HepG2 (cell line): ENCODE measurements around the gene NPIPB6. TPM values are rescaled to one million over a fixed set of nuclear protein-coding genes. Genes with fewer than 3 reads are reported as not detected.

Experiments used
- ATAC-seq: fragments of 200-7000 bp; cut with Tn5 transposase; 3 replicates; pipeline ENCODE4 v1.9.1; 2020; ENCODE audit warnings: mild to moderate bottlenecking, moderate library complexity
- BruUV-seq: library from RNA; stranded (reverse); fragments of 400-500 nt; replicated peaks from 2 replicates; lab custom pipeline; 2021; lab: Mats Ljungman, UMichigan
- CTCF ChIA-PET: fragments of 300-600 bp; formaldehyde crosslinking; extraction: SDS; loops from one replicate; lab custom pipeline; 2021; ENCODE audit warnings: low total read pairs, inconsistent platforms, low intra/inter-chr PET ratio; lab: Yijun Ruan, JAX
- POLR2A ChIA-PET: fragments of 350-600 bp; sonication (Branson Sonifier 250); formaldehyde crosslinking; loops from one replicate; lab custom pipeline; 2020; ENCODE audit warnings: antibody characterized with exemption, inconsistent platforms; lab: Yijun Ruan, JAX
- DNase-seq: peaks from one replicate; pipeline ENCODE4 v3.0.0-alpha.2; 2015; ENCODE audit warnings: low spot score
- FAIRE-seq: peaks from 3 replicates; lab custom pipeline; 2011; peaks lifted over from hg19 to GRCh38; lab: Jason Lieb, UNC
- H2AFZ ChIP-seq: one replicate; pipeline ENCODE4 v1.6.1; 2011; ENCODE audit warnings: low read length, inconsistent platforms
- H3K27ac ChIP-seq: fragments of 300-600 bp; 3 replicates; pipeline ENCODE4 v1.8.0; 2011; ENCODE audit warnings: mixed run types, mild to moderate bottlenecking, mixed read lengths, low read length, inconsistent platforms; ENCODE audit not compliant: insufficient read depth; ENCODE audit errors: extremely low read length
- H3K27me3 ChIP-seq, 2 experiments: fragments of 200-600 bp in 1 of 2; 2 replicates in 1 of 2; 3 replicates in 1 of 2; pipeline versions ENCODE4 v1.6.0 to v1.8.0; 2011; ENCODE audit warnings: low read length in 2 of 2, mild to moderate bottlenecking in 2 of 2, moderate library complexity in 2 of 2, inconsistent platforms in 1 of 2; ENCODE audit not compliant: insufficient read depth in 2 of 2, control insufficient read depth in 1 of 2
- H3K36me3 ChIP-seq, 2 experiments: fragments of 200-600 bp in 1 of 2; replicated peaks in 1 of 2; 2 replicates in 1 of 2; 3 replicates in 1 of 2; pipeline versions ENCODE4 v1.5.1 to v1.8.0; 2011; ENCODE audit warnings: low read length in 2 of 2, inconsistent platforms in 1 of 2; ENCODE audit not compliant: insufficient read depth in 2 of 2, control insufficient read depth in 1 of 2
- H3K4me1 ChIP-seq: 2 replicates; pipeline ENCODE4 v1.5.1; 2012; ENCODE audit warnings: low read length, inconsistent platforms; ENCODE audit not compliant: insufficient read depth
- H3K4me2 ChIP-seq: 2 replicates; pipeline ENCODE4 v1.6.0; 2011; ENCODE audit warnings: low read depth, low read length, inconsistent platforms
- H3K4me3 ChIP-seq, 3 experiments: fragments of 200-600 bp in 1 of 3; sonication (generic), shearing (Covaris generic) in 1 of 3; replicated peaks in 1 of 3; 2 replicates each; pipeline ENCODE4 v1.5.1; 2011 to 2016; ENCODE audit warnings: low read length in 3 of 3, inconsistent platforms in 2 of 3, low read depth in 2 of 3, mild to moderate bottlenecking in 2 of 3, control low read depth in 1 of 3, mixed read lengths in 1 of 3; ENCODE audit not compliant: insufficient read depth in 1 of 3
- H3K79me2 ChIP-seq: one replicate; pipeline ENCODE4 v1.6.1; 2011; ENCODE audit warnings: low read length, inconsistent platforms; ENCODE audit not compliant: insufficient read depth
- H3K9ac ChIP-seq: 2 replicates; pipeline ENCODE4 v1.6.0; 2011; ENCODE audit warnings: mild to moderate bottlenecking, low read depth, low read length, inconsistent platforms; ENCODE audit not compliant: insufficient read depth
- H3K9me3 ChIP-seq: 2 replicates; pipeline ENCODE4 v1.5.1; 2012; ENCODE audit warnings: mild to moderate bottlenecking, low read length
- H4K20me1 ChIP-seq: 2 replicates; pipeline ENCODE4 v1.6.0; 2011; ENCODE audit warnings: inconsistent platforms, mild to moderate bottlenecking, low read length, moderate library complexity; ENCODE audit not compliant: insufficient read depth
- BHLHE40 ChIP-seq: IDR thresholded peaks from 2 replicates; pipeline ENCODE4 v1.6.1; 2011; ENCODE audit warnings: low read length, improper control_type of control experiment
- CREB1 ChIP-seq, 2 experiments: fragments of 450-650 bp in 1 of 2; IDR thresholded peaks; 2 replicates each; pipeline ENCODE4 v1.6.1; 2016 to 2017; ENCODE audit warnings: control low read depth in 1 of 2, mild to moderate bottlenecking in 1 of 2, missing compliant biosample characterization in 1 of 2, missing genetic modification characterization in 1 of 2
- MIXL1 ChIP-seq: IDR thresholded peaks from 2 replicates; pipeline ENCODE4 v1.6.1; 2016
- TRIM24 ChIP-seq: sonication (generic); formaldehyde crosslinking; IDR thresholded peaks from 2 replicates; pipeline ENCODE4 v1.8.0; 2022; ENCODE audit warnings: mild to moderate bottlenecking, missing genetic modification reagents
- ZNF550 ChIP-seq: sonication (generic); formaldehyde crosslinking; IDR thresholded peaks from 2 replicates; pipeline ENCODE4 v1.4.0; 2020; ENCODE audit warnings: mild to moderate bottlenecking, missing genetic modification reagents, borderline replicate concordance
- ZNF605 ChIP-seq: sonication (generic); formaldehyde crosslinking; IDR thresholded peaks from 2 replicates; pipeline ENCODE4 v1.8.0; 2022; ENCODE audit warnings: mild to moderate bottlenecking, missing genetic modification reagents
- ZNF737 ChIP-seq: sonication (generic); formaldehyde crosslinking; IDR thresholded peaks from 2 replicates; pipeline ENCODE4 v1.5.0; 2020; ENCODE audit warnings: missing genetic modification reagents, mild to moderate bottlenecking, borderline replicate concordance
- ZNF768 ChIP-seq: sonication (generic); formaldehyde crosslinking; IDR thresholded peaks from 2 replicates; pipeline ENCODE4 v1.4.0; 2020; ENCODE audit warnings: missing genetic modification reagents
- ZNF777 ChIP-seq: sonication (generic); formaldehyde crosslinking; IDR thresholded peaks from 2 replicates; pipeline ENCODE4 v1.4.0; 2020; ENCODE audit warnings: missing genetic modification reagents
- ZSCAN12 ChIP-seq: sonication (generic); formaldehyde crosslinking; IDR thresholded peaks from 2 replicates; pipeline ENCODE4 v1.9.0; 2021; ENCODE audit warnings: mild to moderate bottlenecking, missing genetic modification reagents
- WGBS: methylation state at CpG from one replicate; pipeline ENCODE4 v1.1.6; 2017; ENCODE audit warnings: low lambda C conversion rate; 5-methylcytosine and 5-hydroxymethylcytosine counted together
- in situ Hi-C: cut with HindIII; loops from 2 replicates; pipeline ENCODE4 v1.10.0; 2017; ENCODE audit warnings: low pct_unique_long_range_greater_than_20kb; ENCODE audit not compliant: extremely low pct_ligation_motif_present
- intact Hi-C: fragments of 100-400 bp; cut with micrococcal nuclease; formaldehyde crosslinking; loops from one replicate; pipeline ENCODE4 v1.10.0; 2022; ENCODE audit not compliant: unreplicated experiment
- polyA plus RNA-seq, 8 experiments: library from polyadenylated mRNA; depleted of rRNA in 3 of 8; stranded (reverse) in 7 of 8; unstranded in 1 of 8; fragments of >200 nt; fragmentation: Illumina TruSeq in 4 of 8; extraction: Trizol in 4 of 8; gene quantifications; 2 replicates each; pipeline versions ENCODE4 v1.2.1 to v1.2.3, GENCODE V29; 2011 to 2016; ENCODE audit warnings: low read depth in 4 of 8, missing spikeins in 1 of 8, mixed read lengths in 1 of 8; ENCODE audit not compliant: insufficient read depth in 1 of 8
- total RNA-seq, 5 experiments: library from RNA; depleted of rRNA; stranded (reverse); fragments of >200 nt; fragmentation: Illumina TruSeq; extraction: Trizol; gene quantifications; 2 replicates each; pipeline ENCODE4 v1.2.3, GENCODE V29; 2016; ENCODE audit warnings: low read depth in 1 of 5
- TF ChIP-seq, protein P1 (sequence below): sonication (generic); formaldehyde crosslinking; IDR thresholded peaks from 2 replicates; pipeline ENCODE4 v1.5.1; 2020; ENCODE audit warnings: missing genetic modification reagents, mild to moderate bottlenecking, borderline replicate concordance

Gene NPIPB6
- total and polyA plus RNA-seq, 2 of the 13 experiments (the other 11 are each of a cell fraction or from before 2014, with no cell fraction given) = 0.25 TPM; not detected in 1

DNA sequence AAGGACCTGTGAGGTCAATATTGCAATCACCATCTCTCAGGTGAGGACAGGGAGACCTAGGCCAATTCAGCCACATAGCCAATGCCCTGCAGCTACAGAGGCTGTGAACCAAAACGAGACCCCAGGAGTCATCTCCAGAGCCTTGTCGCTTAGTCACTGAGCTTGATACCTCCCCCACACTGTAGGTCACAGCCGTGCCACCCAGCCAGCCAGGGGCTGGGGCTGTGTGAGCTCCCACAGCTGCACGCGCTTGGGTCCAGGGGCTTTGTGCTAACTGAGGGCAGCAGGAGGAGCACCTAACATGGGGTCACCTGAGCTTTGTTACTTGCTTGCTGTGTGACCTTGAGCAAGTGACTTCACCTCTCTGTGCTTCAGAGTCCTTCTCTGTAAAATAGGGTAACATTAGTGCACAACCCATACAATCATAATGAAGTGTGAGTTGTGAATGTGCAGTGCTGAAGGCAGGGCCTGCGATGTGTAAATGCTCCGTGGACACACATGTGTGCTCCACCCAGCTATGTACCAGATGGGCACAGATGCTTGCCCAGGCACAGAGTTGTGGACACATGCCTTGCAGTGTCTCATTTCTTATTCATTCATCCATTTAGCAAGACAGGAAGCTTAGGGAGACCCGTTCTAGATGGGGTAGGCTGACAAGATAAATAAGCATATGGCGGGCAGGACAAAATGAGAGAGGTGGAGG is 45.1 kb downstream of the NPIPB6 start:
- no peak for DNase-seq
- 47% methylated on average over 4 of the region's 9 CpGs for WGBS
- no peaks in the 10 kb centered on the region for H4K20me1 ChIP-seq
- H3K27ac ChIP-seq = no peak overlapping the region
- in situ Hi-C loops (loop anchor here (10.0 kb wide), 1 partner anchor 63 kb away; no protein-coding TSS in a partner anchor), intact Hi-C loops (no loop called here)
- H3K27me3 ChIP-seq = peaks cover 4 to 11% of the 10 kb centered on the region in 2 experiments; a peak in 2 of 5 replicates
- ChIA-PET CTCF (interaction anchor here (4.5 kb wide), 1 partner anchor 41 kb away, joined by 91 read pairs; no protein-coding TSS in a partner anchor), POLR2A (no interaction called here)
- H3K36me3 ChIP-seq = no peaks in the 10 kb centered on the region
- H3K9me3 ChIP-seq = no peaks in the 10 kb centered on the region
- peak; percentile 97 for TF ChIP-seq ZNF768 (CRISPR knock-in tag)
- no peak for TF ChIP-seq ZNF777 (CRISPR knock-in tag)
- H3K4me3 ChIP-seq = no peak overlapping the region
- no peak overlapping the region for H3K9ac ChIP-seq
- no peak overlapping the region for H3K4me2 ChIP-seq
- H3K79me2 ChIP-seq = no peaks in the 10 kb centered on the region
- no TSS peak for BruUV-seq
- H3K4me1 ChIP-seq = peaks cover 9% of the 10 kb centered on the region
- ATAC-seq = no peak
- no peak overlapping the region for H2AFZ ChIP-seq
- FAIRE-seq = no peak

DNA sequence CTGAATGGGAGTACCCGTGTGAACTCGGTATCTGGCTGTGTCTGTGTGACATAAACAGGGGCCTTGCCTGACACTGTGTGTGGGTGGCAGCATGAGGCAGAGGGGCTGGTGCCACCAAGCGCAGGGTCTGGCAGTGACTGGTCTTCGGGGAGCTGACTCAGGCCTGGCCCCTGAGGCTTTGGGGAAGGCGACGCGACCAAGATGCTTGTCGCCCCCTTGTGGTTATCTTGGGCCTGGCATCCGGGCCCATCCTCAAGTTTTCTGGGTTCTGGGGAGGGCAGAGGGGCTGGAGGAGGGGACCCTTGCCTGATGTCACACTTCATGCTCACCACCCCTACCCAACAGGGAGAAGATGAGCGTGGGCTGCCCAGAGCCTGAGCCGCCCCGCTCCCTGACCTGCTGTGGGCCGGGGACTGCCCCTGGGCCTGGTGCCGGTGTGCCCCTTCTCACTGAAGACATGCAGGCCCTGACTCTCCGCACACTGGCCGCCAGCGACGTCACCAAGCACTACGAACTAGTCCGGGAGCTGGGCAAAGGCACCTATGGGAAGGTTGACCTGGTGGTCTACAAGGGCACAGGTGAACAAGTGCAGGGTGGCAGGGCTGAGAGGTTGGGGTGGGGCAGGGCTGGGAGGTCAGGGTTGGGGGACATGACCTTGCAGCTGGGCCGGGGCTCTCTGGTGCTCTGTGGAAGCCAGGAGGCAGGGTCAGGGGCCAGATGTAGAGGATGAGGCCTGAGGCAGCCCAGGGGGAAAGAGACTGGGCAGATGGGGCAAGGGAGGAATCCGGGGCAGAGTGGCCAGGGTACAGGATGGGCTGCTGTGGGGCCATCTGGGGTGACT is 46.0 kb downstream of the NPIPB6 start:
- ChIA-PET POLR2A (no interaction called here), CTCF (interaction anchor here (1.1 to 4.5 kb wide), 2 partner anchors 37 to 40 kb away, joined by 3 to 91 read pairs; no protein-coding TSS in a partner anchor)
- Histone ChIP-seq H3K79me2 (no peaks in the 10 kb centered on the region), H3K27ac (no peak overlapping the region), H3K27me3 (peaks cover 2 to 15% of the 10 kb centered on the region in 2 experiments; a peak in 2 of 5 replicates), H4K20me1 (no peaks in the 10 kb centered on the region), H3K4me3 (no peak overlapping the region), H3K9ac (no peak overlapping the region), H3K4me1 (no peaks in the 10 kb centered on the region), H3K36me3 (no peaks in the 10 kb centered on the region), H3K4me2 (no peak overlapping the region), H3K9me3 (no peaks in the 10 kb centered on the region), H2AFZ (no peak overlapping the region)
- DNase-seq (peak; percentile 42), FAIRE-seq (peak; percentile 43), ATAC-seq (peak; percentile 55)
- in situ Hi-C loops = loop anchor here (10.0 kb wide), 1 partner anchor 62 kb away; no protein-coding TSS in a partner anchor
- WGBS = 18% methylated on average over 10 of the region's 22 CpGs
- BruUV-seq = no TSS peak
- intact Hi-C loops = loop anchor here (1.0 kb wide), 1 partner anchor 40 kb away; no protein-coding TSS in a partner anchor
- TF ChIP-seq ZSCAN12 (CRISPR knock-in tag) (no peak), ZNF605 (CRISPR knock-in tag) (no peak), ZNF737 (CRISPR knock-in tag) (no peak), TRIM24 (no peak), ZNF550 (CRISPR knock-in tag) (peak; percentile 53; the same call in 1 of the 2 replicates), BHLHE40 (no peak), MIXL1 (CRISPR knock-in tag) (0 out of 2 replicates have a peak, but pooled peaks have one; percentile 40), CREB1 (IDR thresholded peaks at IDR 0.05) (0 out of 2 replicates have a peak, but pooled peaks have one; percentile 7), CREB1 (CRISPR knock-in tag; IDR thresholded peaks at IDR 0.05) (no peak)
- TF ChIP-seq, protein P1, sequence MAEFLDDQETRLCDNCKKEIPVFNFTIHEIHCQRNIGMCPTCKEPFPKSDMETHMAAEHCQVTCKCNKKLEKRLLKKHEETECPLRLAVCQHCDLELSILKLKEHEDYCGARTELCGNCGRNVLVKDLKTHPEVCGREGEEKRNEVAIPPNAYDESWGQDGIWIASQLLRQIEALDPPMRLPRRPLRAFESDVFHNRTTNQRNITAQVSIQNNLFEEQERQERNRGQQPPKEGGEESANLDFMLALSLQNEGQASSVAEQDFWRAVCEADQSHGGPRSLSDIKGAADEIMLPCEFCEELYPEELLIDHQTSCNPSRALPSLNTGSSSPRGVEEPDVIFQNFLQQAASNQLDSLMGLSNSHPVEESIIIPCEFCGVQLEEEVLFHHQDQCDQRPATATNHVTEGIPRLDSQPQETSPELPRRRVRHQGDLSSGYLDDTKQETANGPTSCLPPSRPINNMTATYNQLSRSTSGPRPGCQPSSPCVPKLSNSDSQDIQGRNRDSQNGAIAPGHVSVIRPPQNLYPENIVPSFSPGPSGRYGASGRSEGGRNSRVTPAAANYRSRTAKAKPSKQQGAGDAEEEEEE (CRISPR knock-in tag) = no peak
